Esophagus muscularis mucosa (tissue), 3 donors: ENCODE results near the gene ADGRB2.

Experiments
- CTCF ChIP-seq, 3 experiments: fragments of 200-600 bp in 2 of 3; fragments of 450-650 bp in 1 of 3; sonication (generic) in 2 of 3; IDR thresholded peaks; one replicate each; pipeline ENCODE4 v1.5.1; 2017 to 2019; ENCODE audit warnings: antibody characterized with exemption in 3 of 3, mild to moderate bottlenecking in 2 of 3, moderate library complexity in 1 of 3
- POLR2A ChIP-seq: fragments of 450-650 bp; IDR thresholded peaks from one replicate; pipeline ENCODE4 v1.6.1; 2017; ENCODE audit warnings: antibody characterized with exemption, moderate library complexity, mild to moderate bottlenecking, low read depth
- POLR2AphosphoS5 ChIP-seq, 2 donors: sonication (generic); formaldehyde crosslinking; IDR thresholded peaks; one replicate each; pipeline ENCODE4 v1.6.1; 2017; ENCODE audit warnings: antibody characterized with exemption in 2 of 2

GRCh38 chr1:31696242-31696641 lies 67.9 kb downstream of the ADGRB2 start:
- no peak for TF ChIP-seq POLR2A
- no peak for TF ChIP-seq CTCF (IDR thresholded peaks at IDR 0.05)
- TF ChIP-seq POLR2AphosphoS5 (IDR thresholded peaks at IDR 0.05), result no peak
